HG02642 (cell line): ENCODE data around the gene C22orf42.
"Not testable (repeated sequence)": the region's sequence is repeated elsewhere in the genome, so short reads cannot be mapped to it uniquely, and the experiment has no call there.

Experiments
- ATAC-seq: cut with Tn5 transposase; IDR thresholded peaks from one replicate; pipeline ENCODE4 v1.9.1; 2021; ENCODE audit warnings: mild to moderate bottlenecking; ENCODE audit not compliant: unreplicated experiment, poor library complexity

C22orf42 gene

DNA sequence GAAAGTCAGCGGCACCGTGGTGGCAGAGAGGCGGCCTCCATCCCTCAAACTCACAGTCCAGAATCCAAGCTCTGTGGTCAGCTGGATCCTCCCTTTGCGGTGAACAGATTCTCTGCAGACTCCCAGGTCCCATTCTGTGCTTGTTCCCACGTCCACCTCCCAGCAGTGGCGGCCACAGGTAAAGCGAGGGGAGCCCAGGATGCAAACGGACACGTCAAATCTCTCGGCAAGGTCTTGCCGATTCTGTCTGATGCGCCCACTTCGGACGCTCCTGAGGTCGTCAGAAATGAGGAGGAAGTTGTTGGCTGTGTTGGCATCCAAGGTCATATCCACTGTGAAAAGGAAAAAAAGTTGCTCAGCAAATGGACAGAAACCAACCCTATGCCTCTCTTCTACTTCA, 31.9 kb upstream of the C22orf42 start:
- not testable (repeated sequence) for ATAC-seq

DNA sequence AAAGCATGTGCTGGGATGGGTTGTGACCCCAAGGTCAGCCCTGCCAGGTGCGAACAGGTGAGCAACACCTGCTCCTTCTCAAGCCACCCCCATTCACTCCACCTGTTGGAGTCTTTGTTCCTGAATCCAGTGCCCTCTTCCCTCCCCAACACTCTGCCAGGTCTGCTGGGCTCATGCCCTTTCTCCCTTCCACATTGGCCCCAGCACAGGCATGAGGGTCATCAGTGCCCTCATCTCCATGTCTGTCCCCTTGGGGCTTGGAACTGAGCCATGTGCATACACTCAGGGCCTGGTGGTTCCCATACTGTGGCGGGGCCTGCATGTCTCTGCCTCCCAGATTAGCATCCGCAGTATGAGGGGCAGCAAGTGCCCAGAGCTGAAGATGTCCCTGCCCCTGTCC, 26.7 kb upstream of the C22orf42 start:
- no peak for ATAC-seq

DNA sequence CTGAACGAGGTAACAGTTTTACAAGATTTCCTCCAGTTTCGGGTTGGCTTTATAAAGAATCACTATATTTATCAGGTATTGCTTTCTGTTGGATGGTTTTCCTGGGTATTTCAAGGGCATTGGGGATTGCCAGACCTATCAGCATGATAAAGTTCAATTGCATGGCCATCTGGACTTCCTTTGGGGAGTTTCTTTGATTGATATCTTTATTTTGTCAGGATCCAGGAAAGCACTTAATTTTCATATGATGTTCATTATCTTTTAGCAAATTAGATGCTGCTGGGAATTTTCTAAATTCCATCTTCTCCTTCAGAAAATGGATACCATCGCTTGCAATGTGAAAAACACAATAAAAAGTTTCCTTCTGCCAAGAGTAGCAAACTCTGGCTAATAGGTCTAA, 24.5 kb upstream of the C22orf42 start:
- no peak for ATAC-seq

DNA sequence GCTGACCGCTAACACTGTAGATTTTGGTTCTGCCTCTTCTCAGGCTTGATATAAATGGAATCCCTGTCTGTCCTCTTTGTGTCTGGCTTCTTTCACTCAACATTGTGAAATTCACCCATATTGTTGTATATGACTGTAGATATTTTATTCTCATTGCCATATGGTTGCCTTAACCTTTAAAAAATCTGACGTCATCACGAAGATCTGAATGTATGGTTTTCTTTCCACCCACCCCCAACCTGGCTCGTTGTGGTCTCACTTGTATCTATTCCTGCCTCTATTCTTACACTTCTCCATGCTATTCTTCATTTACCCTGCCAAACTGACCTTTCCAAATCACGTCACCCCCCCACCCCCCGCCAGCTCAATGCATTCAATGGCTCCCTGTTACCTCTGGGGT, 21.9 kb upstream of the C22orf42 start:
- ATAC-seq = no peak

DNA sequence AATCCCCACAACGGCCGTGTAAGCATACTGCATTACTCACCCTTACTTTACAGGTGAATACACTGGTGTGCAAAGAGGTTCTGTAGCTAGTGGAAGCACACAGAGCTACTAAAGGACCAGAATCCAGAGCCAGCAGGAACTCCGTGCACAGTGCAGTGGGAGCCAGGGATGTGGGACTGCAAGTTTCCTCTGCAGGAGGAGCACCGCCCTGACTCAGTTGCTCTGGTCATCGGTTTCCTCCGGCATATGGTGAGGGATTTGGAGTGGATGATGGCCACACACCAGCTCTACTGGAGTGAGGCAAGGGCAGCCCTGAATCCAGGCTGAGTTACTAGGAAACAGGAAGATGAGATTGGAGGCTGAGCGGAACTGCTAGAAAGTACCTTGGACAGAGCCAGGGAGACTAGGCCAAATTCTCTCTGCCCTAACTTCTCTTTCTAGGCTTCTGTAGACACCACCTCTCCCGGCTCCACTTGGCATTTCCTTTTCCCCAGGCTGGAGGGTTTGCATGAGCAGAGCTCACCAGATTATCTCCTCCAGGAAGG, 18.2 kb upstream of the C22orf42 start:
- no peak for ATAC-seq

DNA sequence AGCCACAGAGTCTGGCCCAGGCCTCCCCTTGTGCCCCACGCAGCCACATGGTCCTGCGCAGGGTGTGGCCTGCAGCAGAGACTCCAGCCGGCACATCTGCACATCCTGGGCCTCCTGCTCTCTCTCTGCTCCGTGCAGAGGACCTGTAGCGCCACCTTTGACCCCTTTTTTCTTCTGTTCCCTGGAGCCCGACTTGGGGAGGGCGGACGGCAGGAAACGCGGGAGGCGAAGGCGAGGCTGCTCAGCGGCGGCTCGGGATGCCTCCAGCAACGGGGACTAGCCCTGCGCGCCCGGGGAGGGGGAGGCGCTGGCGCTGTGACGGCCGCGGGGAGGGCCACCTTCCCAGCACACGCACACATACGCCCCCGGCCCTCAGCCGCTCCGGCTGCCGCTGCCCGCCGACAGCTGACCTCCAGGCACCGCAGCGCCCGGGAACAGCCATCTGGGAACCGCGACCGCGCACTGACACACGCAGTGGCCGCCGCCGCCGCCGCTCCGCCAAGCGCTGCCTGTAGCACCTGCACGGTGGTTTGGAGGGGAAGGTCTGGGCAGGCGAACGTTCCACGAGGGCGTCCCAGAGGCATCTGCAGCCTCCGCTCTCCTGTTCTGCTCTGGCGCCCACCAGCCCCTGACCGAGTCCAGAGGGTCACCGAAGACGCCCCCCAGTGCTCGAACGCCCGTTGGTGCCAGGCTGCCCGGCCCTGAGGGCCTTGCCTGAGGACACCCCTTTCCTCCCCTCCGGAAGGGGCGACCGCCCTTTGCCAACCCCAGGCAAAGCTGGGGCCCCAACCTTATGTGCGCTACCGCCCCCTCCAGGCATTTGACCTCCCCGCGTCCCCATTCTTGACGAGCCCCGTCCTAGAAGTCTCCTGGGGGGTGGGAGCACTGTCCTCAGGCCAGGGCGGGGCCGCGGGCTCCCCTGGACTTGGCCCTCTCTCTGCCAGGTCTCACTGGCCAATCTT, 16.9 kb upstream of the C22orf42 start:
- ATAC-seq = no peak

DNA sequence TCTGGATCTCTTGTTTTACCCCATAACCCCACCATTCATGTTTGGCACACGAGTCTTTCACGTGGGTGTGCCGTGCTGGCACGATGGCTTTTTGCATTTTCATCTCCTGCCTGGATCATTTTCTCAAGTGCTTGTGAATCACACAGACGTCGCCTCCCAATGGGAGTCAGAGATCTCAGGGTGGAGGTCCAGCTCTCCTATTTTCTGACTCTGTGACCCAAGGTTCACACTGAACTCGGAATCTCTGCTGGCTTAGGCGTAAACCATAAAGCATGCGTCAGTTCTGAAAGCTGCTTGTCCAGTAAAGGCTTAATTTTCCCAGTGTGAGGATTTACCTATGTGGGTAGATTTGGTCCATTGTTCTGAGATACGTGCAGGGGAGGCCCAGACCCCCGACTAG, 16.0 kb upstream of the C22orf42 start:
- ATAC-seq = no peak

DNA sequence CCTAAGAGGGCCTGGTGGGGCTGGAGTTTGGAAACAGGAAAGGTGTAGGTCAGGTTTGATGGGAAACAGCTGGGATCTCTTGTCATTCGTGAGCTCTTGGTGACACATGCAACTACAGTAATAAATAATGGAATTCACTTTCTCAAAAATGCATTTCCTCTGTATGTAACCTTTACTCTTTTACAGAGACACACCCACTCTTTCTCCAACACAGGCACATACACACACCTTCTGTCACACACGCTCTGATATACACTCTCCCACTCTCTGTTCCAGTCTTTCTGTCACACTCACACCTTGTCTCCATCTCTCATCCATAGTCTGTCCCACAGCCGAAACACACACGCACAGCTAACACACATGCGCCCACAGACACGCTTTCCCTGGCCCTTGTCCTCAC, 6.6 kb upstream of the C22orf42 start:
- ATAC-seq = no peak

DNA sequence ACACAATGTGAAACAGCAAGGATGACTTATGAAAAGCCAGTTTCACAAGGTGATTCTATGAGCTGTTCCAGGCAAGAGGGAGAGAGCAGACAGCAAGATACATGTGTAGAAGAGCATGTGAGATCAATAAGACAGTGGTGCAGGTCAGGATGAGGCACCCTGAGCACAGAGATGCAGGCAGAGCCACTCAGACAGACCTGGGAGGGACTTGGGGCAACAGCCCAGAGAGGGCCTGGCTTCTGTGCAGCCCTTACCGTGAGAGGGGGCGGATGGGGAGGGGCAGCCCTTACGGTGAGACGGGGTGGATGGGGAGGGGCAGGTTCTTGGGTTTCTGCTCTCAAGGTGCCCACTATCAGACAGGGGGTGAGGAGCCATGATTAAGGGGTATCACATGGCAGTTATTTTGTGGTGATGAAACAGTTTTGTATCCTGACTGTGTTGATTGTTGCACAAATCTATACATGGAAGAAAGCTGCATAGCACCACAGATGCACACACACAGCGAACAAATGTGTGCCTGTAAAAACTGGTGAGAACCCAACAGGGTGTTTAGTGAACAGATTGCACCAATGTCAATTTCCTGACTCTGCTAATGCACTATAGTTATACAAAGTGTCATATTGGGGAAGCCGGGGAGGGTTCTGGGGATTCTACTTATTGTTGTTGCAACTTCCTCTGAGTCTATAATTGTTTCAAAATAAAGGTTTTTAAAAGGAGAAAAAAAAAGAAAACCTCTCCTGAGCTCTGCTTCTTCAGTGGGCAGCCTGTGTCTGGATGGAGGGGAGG, 5.2 kb upstream of the C22orf42 start:
- ATAC-seq = no peak

DNA sequence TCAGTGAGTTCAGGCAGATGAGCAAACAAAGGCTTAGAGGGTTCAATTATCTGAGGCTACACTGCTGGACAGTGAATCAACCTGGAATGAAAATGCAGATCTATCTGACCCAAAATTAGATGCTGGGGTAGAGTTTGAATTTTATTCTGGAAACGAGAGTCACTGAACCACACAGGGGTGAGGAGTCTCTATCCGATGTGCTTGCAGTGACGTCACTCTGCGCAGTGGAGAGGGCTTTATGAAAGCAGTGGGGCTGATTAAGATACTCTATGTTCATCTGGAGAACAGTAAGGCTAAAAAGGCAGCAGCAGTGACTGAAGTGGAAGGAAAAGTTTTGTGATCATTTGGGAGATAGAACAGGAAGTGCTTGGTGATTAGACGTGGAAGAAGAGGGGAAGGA, 1.3 kb upstream of the C22orf42 start:
- not testable (repeated sequence) for ATAC-seq

DNA sequence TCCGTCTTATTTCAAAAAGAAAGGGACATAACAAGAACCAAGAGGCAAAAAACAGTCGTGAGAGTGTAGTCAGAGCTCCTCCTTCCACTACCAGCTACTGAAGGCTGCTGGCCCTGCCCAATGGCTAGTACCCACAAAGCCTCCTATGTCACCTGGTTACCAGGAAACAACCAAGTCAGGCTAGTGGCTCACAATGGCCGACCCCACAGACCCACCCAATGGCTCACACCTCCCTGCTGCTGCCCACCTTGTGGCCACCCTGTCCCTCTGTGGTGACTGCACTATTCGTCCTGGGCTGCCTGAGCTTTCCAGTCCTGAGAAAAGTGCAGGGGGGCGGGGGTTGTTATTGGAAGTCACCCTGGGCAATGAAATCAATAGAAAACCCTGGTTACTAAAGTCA, 1.5 kb downstream of the C22orf42 start:
- not testable (repeated sequence) for ATAC-seq

DNA sequence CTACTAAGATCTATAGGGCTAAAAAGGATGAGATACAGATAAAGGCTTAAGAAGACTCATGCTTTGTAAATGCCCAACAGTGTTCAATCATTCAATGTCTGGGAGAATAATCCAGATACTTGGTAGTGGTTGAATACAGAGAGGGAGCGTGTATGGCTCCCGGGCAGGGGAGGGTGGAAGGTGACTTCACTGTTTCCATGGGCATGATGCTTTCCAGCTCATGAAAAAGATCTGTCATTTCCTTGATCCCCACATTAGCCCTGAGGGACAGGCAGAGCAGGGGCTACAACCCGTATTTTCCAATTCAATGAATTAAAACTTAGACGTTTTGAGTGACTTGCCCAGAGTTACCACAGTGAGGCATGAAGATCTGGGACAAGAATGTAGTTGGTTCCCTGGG, 4.4 kb downstream of the C22orf42 start:
- ATAC-seq = not testable (repeated sequence)

DNA sequence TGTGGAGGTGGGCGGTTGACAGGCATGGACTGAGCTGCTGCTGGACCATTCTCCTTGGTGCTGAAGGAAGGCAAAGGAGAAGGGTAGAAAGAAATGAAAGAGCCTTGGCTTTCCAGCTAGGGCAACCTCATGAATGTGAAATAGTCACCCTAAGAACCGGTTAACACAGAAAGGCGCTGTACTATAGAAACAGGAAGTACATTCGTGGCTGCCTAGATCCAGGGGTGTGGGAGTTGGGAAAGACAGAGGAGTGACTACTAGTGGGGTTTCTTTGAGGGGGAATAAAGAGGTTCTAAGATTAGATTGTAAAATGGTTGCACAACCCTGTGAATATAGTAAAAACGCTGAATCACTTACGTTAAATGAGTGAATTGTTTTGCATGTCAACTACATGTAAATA, 7.5 kb downstream of the C22orf42 start:
- ATAC-seq = not testable (repeated sequence)

DNA sequence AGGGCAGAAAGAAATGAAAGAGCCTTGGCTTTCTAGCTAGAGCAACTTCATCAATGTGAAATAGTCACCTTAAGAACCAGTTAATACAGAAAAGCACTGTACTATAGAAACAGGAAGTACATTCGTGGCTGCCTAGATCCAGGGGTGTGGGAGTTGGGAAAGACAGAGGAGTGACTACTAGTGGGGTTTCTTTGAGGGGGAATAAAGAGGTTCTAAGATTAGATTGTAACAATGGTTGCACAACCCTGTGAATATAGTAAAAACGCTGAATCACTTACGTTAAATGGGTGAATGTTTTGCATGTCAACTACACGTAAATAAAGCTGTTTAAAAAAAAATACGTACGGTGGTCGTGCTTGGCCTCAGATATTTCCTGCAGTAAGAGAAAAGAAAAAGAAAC, 8.5 kb downstream of the C22orf42 start:
- ATAC-seq = not testable (repeated sequence)

DNA sequence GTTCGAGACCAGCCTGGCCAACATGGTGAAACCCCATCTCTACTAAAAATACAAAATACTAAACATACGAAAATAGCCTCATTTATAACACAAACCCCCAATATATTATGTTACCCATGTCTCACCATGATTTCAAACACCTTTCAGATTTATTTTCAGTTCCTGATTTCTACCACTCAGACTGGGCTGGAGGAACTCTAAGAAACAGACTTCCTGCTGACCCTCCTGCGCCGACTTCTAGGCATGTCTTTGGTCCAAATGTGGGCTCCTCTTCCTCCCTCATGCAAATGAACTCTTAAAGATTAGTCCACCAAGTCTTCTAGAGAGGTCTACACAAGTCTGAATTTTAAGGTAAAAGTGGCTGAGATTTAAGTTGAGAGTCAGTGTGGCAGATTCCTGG, 10.7 kb downstream of the C22orf42 start:
- not testable (repeated sequence) for ATAC-seq

DNA sequence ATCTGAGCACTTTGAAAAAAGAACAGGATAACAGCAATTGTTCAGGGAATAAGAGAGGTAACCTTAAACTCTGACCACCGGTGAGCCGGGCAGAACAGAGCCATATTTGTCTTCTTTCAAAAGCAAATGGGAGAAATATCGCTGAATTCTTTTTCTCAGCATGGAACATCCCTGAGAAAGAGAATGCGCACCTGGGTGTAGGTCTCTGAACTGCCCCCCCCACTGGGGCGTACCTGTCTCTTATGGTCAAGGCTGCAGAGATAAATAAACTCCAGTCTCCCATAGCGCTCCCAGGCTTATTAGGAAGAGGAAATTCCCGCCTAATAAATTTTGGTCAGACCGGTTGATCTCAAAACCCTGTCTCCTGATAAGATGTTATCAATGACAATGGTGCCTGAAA, 12.0 kb downstream of the C22orf42 start:
- ATAC-seq = not testable (repeated sequence)

DNA sequence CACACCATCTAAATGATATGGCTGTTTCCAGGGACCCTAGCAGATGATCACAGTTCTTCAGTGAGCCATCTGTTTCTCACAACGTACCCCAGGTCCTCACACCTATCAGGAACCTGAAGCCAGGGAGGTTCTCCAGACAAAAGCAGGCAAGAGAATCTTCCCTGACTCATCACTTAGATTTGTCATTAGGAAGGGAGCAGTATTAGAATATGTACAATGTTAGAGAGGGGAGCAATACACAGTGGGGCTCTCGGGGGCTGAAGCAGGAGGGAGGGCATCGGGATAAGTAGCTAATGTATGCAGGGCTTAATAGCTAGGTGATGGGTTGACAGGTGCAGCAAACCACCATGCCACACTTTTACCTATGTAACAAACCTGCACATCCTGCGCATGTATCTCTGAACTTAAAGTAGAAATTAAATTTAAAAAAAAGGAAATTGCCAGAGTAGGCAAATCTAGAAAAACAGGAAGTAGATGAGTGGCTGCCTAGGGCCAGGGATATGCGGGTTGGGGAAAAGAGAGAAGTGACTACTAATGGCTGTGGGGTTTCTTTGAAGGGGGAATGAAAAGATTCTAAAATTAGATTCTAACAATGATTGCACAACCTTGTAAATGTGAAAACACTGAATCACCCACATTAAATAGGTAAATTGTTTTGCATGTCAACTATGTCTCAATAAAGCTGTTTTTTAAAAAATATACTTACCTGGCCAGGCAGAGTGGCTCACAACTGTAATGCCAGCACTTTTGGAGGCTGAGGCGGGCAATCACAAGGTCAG, 14.4 kb downstream of the C22orf42 start:
- ATAC-seq = no peak

DNA sequence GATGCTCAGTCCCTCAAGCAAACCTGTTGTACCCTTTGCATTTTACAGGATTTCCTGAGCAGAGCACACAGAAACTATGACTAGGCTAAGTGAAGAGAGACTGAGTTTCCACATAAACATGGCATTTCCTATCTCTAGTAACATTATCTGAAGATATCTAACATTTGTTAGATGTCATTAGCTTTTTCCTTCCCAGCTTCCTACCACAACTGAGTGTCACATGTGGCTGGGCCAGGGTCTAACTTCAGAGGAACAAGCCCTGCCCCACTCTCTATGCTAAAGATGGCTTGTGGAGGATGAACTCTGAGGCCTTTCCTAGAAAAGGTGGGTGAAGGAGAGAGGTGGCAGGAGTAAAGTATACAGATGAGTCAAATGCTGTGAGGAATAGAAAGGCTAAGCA, 16.5 kb downstream of the C22orf42 start:
- ATAC-seq = no peak

DNA sequence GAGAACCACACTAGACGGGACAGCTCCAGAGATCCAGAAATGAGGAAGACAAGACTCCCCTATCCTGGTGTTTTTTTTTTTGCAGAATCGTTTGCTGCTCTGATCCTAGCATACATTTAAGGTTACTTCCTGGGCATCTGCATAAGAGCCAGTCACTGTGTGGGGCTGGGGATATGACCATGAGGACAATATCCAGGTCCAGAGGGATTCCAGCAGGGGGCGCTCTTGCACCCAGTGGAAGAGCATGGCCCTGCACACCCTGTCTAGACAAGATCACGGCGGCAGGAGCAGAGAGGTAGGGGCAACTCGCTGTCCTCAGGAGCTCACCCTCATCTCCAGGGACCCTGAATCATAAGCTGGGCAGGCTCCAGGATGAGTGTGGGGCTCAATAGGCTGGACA, 18.4 kb downstream of the C22orf42 start:
- not testable (repeated sequence) for ATAC-seq

DNA sequence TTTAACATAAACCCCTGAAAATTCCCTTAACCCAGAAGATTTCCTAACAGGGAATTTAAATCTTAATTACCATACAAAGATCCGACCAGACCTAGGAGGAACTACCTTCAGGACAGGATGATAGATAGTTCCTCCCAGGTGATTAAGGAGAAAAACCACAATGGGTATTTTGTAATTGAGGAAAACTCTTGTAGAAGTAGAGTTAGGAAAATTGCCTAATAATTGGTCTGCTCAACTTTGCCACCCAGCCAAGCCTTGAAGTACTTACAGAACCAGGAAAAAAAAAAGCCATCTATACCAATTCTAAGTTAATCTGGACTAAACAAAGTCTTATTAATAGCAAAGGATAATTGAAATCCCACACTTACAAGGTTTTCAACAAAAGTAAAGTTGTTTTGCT, 20.5 kb downstream of the C22orf42 start:
- ATAC-seq = not testable (repeated sequence)
